RWPE1 (cell line): ENCODE results near the gene CA10.

Experiments used
- CTCF ChIA-PET: fragments of 350-600 bp; sonication (Branson Sonifier 250); formaldehyde crosslinking; extraction: SDS; loops from one replicate; lab custom pipeline; 2021; lab: Yijun Ruan, JAX
- POLR2A ChIA-PET: fragments of 400-600 bp; formaldehyde crosslinking; extraction: SDS; loops from one replicate; lab custom pipeline; 2020; ENCODE audit warnings: antibody characterized with exemption; ENCODE audit not compliant: low non-redundant PET; lab: Yijun Ruan, JAX
- DNase-seq: peaks from one replicate; pipeline ENCODE4 v3.0.0; 2012; ENCODE audit warnings: low spot score
- H3K27ac ChIP-seq: fragments of 450-650 bp; 2 replicates; pipeline ENCODE4 v1.5.1; 2017
- CTCF ChIP-seq: fragments of 450-650 bp; conservative IDR thresholded peaks from 2 replicates; pipeline ENCODE4 v1.5.1; 2017; ENCODE audit warnings: low read depth, mild to moderate bottlenecking

The CA10 gene

GRCh38 chr17:51745993-51746392 is 412.5 kb downstream of the CA10 start:
- peak; percentile 35 for DNase-seq
- CTCF ChIA-PET, result no interaction called here

GRCh38 chr17:51743477-51743876 is 415.0 kb downstream of the CA10 start:
- H3K27ac ChIP-seq, result no peak overlapping the region
- DNase-seq, result no peak
- ChIA-PET CTCF (no interaction called here), POLR2A (no interaction called here)
- TF ChIP-seq CTCF, result no peak

More at GRCh38 chr17:51745993-51746392, 412.5 kb downstream of the CA10 start:
- H3K27ac ChIP-seq, result no peak overlapping the region
- no peak for TF ChIP-seq CTCF
- POLR2A ChIA-PET, result no interaction called here

- CTCF ChIA-PET, result no interaction called here
Measured at GRCh38 chr17:51742571-51742970, 415.9 kb downstream of the CA10 start.

GRCh38 chr17:51741458-51741857 is 417.1 kb downstream of the CA10 start:
- ChIA-PET POLR2A (no interaction called here), CTCF (interaction anchor here (0.7 kb wide), 1 partner anchor 23 kb away, joined by 3 read pairs; no protein-coding TSS in a partner anchor)
- TF ChIP-seq CTCF, result no peak
- H3K27ac ChIP-seq, result no peak overlapping the region
- DNase-seq, result no peak

More at GRCh38 chr17:51742571-51742970, 415.9 kb downstream of the CA10 start:
- POLR2A ChIA-PET, result no interaction called here
- no peak for DNase-seq
- TF ChIP-seq CTCF, result no peak
- no peak overlapping the region for H3K27ac ChIP-seq

- DNase-seq, result no peak
- no peak for TF ChIP-seq CTCF
- CTCF ChIA-PET, result interaction anchor here (0.5 to 0.6 kb wide), 2 partner anchors 280 to 1026 kb away, joined by 3 to 4 read pairs; no protein-coding TSS in a partner anchor
Measured at GRCh38 chr17:51740531-51740930, 418.0 kb downstream of the CA10 start.

GRCh38 chr17:51739245-51739886 is 419.1 kb downstream of the CA10 start:
- ChIA-PET POLR2A (no interaction called here), CTCF (no interaction called here)
- no peak for TF ChIP-seq CTCF
- no peak for DNase-seq
- H3K27ac ChIP-seq, result no peak overlapping the region

More at GRCh38 chr17:51740531-51740930, 418.0 kb downstream of the CA10 start:
- POLR2A ChIA-PET, result no interaction called here
- H3K27ac ChIP-seq, result no peak overlapping the region
